HCT116 (cell line): Measurements from ENCODE around the gene SLC9A9. TPM values are rescaled to one million over a fixed set of nuclear protein-coding genes. Genes with fewer than 3 reads are reported as not detected.

Experiments used
- ATAC-seq: fragments of 200-7000 bp; cut with Tn5 transposase; 2 replicates; pipeline ENCODE4 v1.9.1; 2020; ENCODE audit warnings: mild to moderate bottlenecking, moderate library complexity
- BruUV-seq: library from RNA; stranded (reverse); fragments of 400-500 nt; replicated peaks from 2 replicates; lab custom pipeline; 2021; lab: Mats Ljungman, UMichigan
- CTCF ChIA-PET: fragments of 300-600 bp; sonication (Branson Sonifier 250); formaldehyde crosslinking; loops from one replicate; lab custom pipeline; 2021; ENCODE audit warnings: antibody characterized with exemption; lab: Charles Lee
- POLR2A ChIA-PET: fragments of 300-600, 350-600 bp; sonication (Branson Sonifier 250); formaldehyde crosslinking; loops from one replicate; lab custom pipeline; 2021; ENCODE audit warnings: antibody characterized with exemption; lab: Charles Lee
- RAD21 ChIA-PET, 2 experiments: fragments of 300-600 bp; sonication (Branson Sonifier 250); formaldehyde crosslinking; loops; one replicate each; lab custom pipeline; 2023; ENCODE audit warnings: low total read pairs in 2 of 2; ENCODE audit not compliant: uncharacterized antibody in 2 of 2, unreplicated experiment in 2 of 2, low non-redundant PET in 1 of 2; lab: Charles Lee
- DNase-seq: peaks from one replicate; pipeline ENCODE4 v3.0.0-alpha.2; 2010; ENCODE audit warnings: low read depth, low spot score
- H2AFZ ChIP-seq: fragments of 200-600 bp; shearing (Covaris generic), sonication (generic); 2 replicates; pipeline ENCODE4 v1.6.1; 2017; ENCODE audit warnings: low read depth, mixed run types, mixed read lengths, antibody characterized with exemption, low read length; ENCODE audit not compliant: poor library complexity, severe bottlenecking
- H3K27ac ChIP-seq: 2 replicates; pipeline ENCODE4 v1.5.1; 2012; ENCODE audit warnings: low read depth, low read length
- H3K27me3 ChIP-seq: fragments of 200-600 bp; sonication (generic); 2 replicates; pipeline ENCODE4 v1.6.1; 2016; ENCODE audit warnings: mixed run types, low read length, mixed read lengths; ENCODE audit not compliant: insufficient read depth
- H3K36me3 ChIP-seq, 2 experiments: fragments of 200-500 bp in 1 of 2; fragments of 200-600 bp in 1 of 2; sonication (Bioruptor generic) in 1 of 2; sonication (generic) in 1 of 2; 2 replicates each; pipeline versions ENCODE4 v1.5.1 to v1.6.1; 2014 to 2016; ENCODE audit warnings: low read length in 2 of 2, inconsistent platforms in 1 of 2, mixed read lengths in 1 of 2, mixed run types in 1 of 2; ENCODE audit not compliant: insufficient read depth in 2 of 2, control insufficient read depth in 1 of 2
- H3K4me1 ChIP-seq, 2 experiments: fragments of 200-600 bp in 1 of 2; sonication (generic) in 1 of 2; 2 replicates each; pipeline versions ENCODE4 v1.5.1 to v1.6.1; 2012 to 2017; ENCODE audit warnings: low read length in 2 of 2, inconsistent platforms in 1 of 2, mild to moderate bottlenecking in 1 of 2, mixed read lengths in 1 of 2, mixed run types in 1 of 2, moderate library complexity in 1 of 2; ENCODE audit not compliant: insufficient read depth in 2 of 2, control insufficient read depth in 1 of 2
- H3K4me2 ChIP-seq: fragments of 200-600 bp; sonication (generic); 2 replicates; pipeline ENCODE4 v1.6.1; 2017; ENCODE audit warnings: mixed run types, low read length, mixed read lengths
- H3K4me3 ChIP-seq, 2 experiments: fragments of 200-600 bp in 1 of 2; sonication (generic) in 1 of 2; replicated peaks in 1 of 2; 2 replicates each; pipeline ENCODE4 v1.5.1; 2011 to 2016; ENCODE audit warnings: low read length in 2 of 2, control low read depth in 1 of 2, low read depth in 1 of 2, mild to moderate bottlenecking in 1 of 2, mixed read lengths in 1 of 2, mixed run types in 1 of 2
- H3K79me2 ChIP-seq: fragments of 200-600 bp; sonication (generic); 2 replicates; pipeline ENCODE4 v1.6.1; 2017; ENCODE audit warnings: mild to moderate bottlenecking, mixed run types, low read length, moderate library complexity, mixed read lengths; ENCODE audit not compliant: insufficient read depth
- H3K9ac ChIP-seq: fragments of 200-600 bp; sonication (generic); 2 replicates; pipeline ENCODE4 v1.6.1; 2016; ENCODE audit warnings: low read length, mixed read lengths
- H3K9me2 ChIP-seq: fragments of 200-600 bp; sonication (generic), shearing (Covaris generic); 2 replicates; pipeline ENCODE4 v1.6.1; 2017; ENCODE audit warnings: mixed run types, mild to moderate bottlenecking, moderate library complexity; ENCODE audit not compliant: insufficient read depth
- H3K9me3 ChIP-seq, 2 experiments: fragments of 200-500 bp in 1 of 2; fragments of 200-600 bp in 1 of 2; sonication (Bioruptor generic) in 1 of 2; sonication (generic) in 1 of 2; 2 replicates each; pipeline ENCODE4 v1.6.1; 2014 to 2017; ENCODE audit warnings: low read length in 2 of 2, mixed read lengths in 2 of 2, inconsistent platforms in 1 of 2, low read depth in 1 of 2, mild to moderate bottlenecking in 1 of 2, mixed run types in 1 of 2, moderate library complexity in 1 of 2; ENCODE audit not compliant: control insufficient read depth in 1 of 2, insufficient read depth in 1 of 2
- H4K20me1 ChIP-seq: fragments of 200-600 bp; sonication (generic), shearing (Covaris generic); 2 replicates; pipeline ENCODE4 v1.6.1; 2017; ENCODE audit warnings: mixed run types, mild to moderate bottlenecking, moderate library complexity; ENCODE audit not compliant: insufficient read depth
- CBX3 ChIP-seq: IDR thresholded peaks from 2 replicates; pipeline ENCODE4 v1.6.1; 2012; ENCODE audit warnings: low read depth
- CEBPB ChIP-seq: IDR thresholded peaks from 2 replicates; pipeline ENCODE4 v1.6.1; 2012; ENCODE audit warnings: low read depth
- ELF1 ChIP-seq: IDR thresholded peaks from 2 replicates; pipeline ENCODE4 v1.6.1; 2012; ENCODE audit warnings: low read depth, borderline replicate concordance
- EZH2 ChIP-seq: fragments of 200-600 bp; sonication (generic); IDR thresholded peaks from 2 replicates; pipeline ENCODE4 v1.6.1; 2017; ENCODE audit warnings: antibody characterized with exemption, mixed run types
- EZH2phosphoT487 ChIP-seq: fragments of 200-600 bp; IDR thresholded peaks from 2 replicates; pipeline ENCODE4 v1.6.1; 2018; ENCODE audit warnings: antibody characterized with exemption, borderline replicate concordance
- JUND ChIP-seq: IDR thresholded peaks from 2 replicates; pipeline ENCODE4 v1.6.1; 2012
- POLR2A ChIP-seq: IDR thresholded peaks from 2 replicates; pipeline ENCODE4 v1.7.0; 2011; ENCODE audit warnings: borderline replicate concordance; ENCODE audit not compliant: insufficient read depth, insufficient read length; ENCODE audit errors: extremely low read depth
- RAD21 ChIP-seq: IDR thresholded peaks from 2 replicates; pipeline ENCODE4 v1.6.1; 2012; ENCODE audit warnings: low read depth, mild to moderate bottlenecking
- SIN3A ChIP-seq: IDR thresholded peaks from 2 replicates; pipeline ENCODE4 v1.6.1; 2012; ENCODE audit warnings: low read depth
- SP1 ChIP-seq: IDR thresholded peaks from 2 replicates; pipeline ENCODE4 v1.6.1; 2012; ENCODE audit warnings: low read depth
- TCF7L2 ChIP-seq: IDR thresholded peaks from 2 replicates; pipeline ENCODE4 v1.7.0; 2011; ENCODE audit warnings: borderline replicate concordance, inconsistent platforms; ENCODE audit not compliant: insufficient read depth, insufficient read length; ENCODE audit errors: extremely low read depth
- YY1 ChIP-seq: IDR thresholded peaks from 2 replicates; pipeline ENCODE4 v1.6.1; 2011; ENCODE audit warnings: low read length, low read depth, moderate library complexity, mild to moderate bottlenecking; ENCODE audit not compliant: insufficient replicate concordance; ENCODE audit errors: extremely low read depth
- ZFX ChIP-seq: fragments of 450-650 bp; IDR thresholded peaks from 2 replicates; pipeline ENCODE4 v1.6.1; 2017
- ZNF274 ChIP-seq: fragments of 200-500 bp; sonication (Bioruptor generic); IDR thresholded peaks from 2 replicates; pipeline ENCODE4 v1.6.1; 2014; ENCODE audit warnings: mild to moderate bottlenecking, low read depth, low read length, inconsistent platforms
- intact Hi-C: fragments of 100-400 bp; cut with micrococcal nuclease; formaldehyde crosslinking; loops from 2 replicates; pipeline ENCODE4 v1.10.0; 2022
- total RNA-seq: library from RNA; stranded (reverse); gene quantifications from one replicate; pipeline ENCODE4 v1.2.1, GENCODE V29; 2021; ENCODE audit not compliant: unreplicated experiment
- TF ChIP-seq, protein P1 (sequence below): IDR thresholded peaks from 2 replicates; pipeline ENCODE4 v1.6.1; 2011; ENCODE audit warnings: mild to moderate bottlenecking, low read length, moderate library complexity; ENCODE audit not compliant: insufficient replicate concordance; ENCODE audit errors: extremely low read depth
- TF ChIP-seq, protein P2 (sequence below), 3 experiments: fragments of 200-600 bp in 1 of 3; sonication (generic) in 1 of 3; IDR thresholded peaks in 2 of 3; conservative IDR thresholded peaks in 1 of 3; 2 replicates each; pipeline ENCODE4 v1.5.1; 2012 to 2017; ENCODE audit warnings: low read depth in 2 of 3, low read length in 2 of 3, antibody characterized with exemption in 1 of 3, borderline replicate concordance in 1 of 3, control low read depth in 1 of 3, mild to moderate bottlenecking in 1 of 3, mixed read lengths in 1 of 3, mixed run types in 1 of 3, moderate library complexity in 1 of 3; ENCODE audit not compliant: insufficient read depth in 1 of 3
- TF ChIP-seq, protein P3 (sequence below): IDR thresholded peaks from 2 replicates; pipeline ENCODE4 v1.6.1; 2012; ENCODE audit warnings: low read depth
- TF ChIP-seq, protein P4 (sequence below): IDR thresholded peaks from 2 replicates; pipeline ENCODE4 v1.6.1; 2012

Gene SLC9A9
- total RNA-seq, 1 experiment from 2014 or later, result 0.20 TPM

DNA sequence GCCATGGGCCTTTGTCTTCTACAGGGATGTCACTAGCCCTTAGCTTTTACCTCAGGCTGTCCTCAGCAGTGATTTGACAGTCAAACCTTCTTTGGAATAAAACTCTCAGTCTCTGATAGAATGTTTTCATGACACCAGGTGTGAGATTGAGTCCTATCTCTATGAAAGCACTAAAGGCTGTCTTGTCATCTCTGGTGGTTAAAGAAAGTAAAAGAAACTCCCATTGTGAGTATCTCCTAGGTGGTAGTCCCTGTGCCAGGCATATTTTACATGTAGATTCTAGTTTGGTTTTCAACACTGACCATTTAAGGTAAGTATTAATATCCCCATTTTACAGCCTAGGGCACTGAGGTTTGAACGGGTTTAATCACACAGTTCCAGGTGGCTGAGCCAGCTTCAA is 368.5 kb downstream of the SLC9A9 start:
- H3K36me3 ChIP-seq, result no peaks in the 10 kb centered on the region
- no peaks in the 10 kb centered on the region for H3K9me3 ChIP-seq
- no peak overlapping the region for H3K4me2 ChIP-seq
- intact Hi-C loops, result no loop called here
- TF ChIP-seq, protein P1, sequence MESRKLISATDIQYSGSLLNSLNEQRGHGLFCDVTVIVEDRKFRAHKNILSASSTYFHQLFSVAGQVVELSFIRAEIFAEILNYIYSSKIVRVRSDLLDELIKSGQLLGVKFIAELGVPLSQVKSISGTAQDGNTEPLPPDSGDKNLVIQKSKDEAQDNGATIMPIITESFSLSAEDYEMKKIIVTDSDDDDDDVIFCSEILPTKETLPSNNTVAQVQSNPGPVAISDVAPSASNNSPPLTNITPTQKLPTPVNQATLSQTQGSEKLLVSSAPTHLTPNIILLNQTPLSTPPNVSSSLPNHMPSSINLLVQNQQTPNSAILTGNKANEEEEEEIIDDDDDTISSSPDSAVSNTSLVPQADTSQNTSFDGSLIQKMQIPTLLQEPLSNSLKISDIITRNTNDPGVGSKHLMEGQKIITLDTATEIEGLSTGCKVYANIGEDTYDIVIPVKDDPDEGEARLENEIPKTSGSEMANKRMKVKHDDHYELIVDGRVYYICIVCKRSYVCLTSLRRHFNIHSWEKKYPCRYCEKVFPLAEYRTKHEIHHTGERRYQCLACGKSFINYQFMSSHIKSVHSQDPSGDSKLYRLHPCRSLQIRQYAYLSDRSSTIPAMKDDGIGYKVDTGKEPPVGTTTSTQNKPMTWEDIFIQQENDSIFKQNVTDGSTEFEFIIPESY, result no peak
- no peak for TF ChIP-seq ELF1
- TF ChIP-seq, protein P2, sequence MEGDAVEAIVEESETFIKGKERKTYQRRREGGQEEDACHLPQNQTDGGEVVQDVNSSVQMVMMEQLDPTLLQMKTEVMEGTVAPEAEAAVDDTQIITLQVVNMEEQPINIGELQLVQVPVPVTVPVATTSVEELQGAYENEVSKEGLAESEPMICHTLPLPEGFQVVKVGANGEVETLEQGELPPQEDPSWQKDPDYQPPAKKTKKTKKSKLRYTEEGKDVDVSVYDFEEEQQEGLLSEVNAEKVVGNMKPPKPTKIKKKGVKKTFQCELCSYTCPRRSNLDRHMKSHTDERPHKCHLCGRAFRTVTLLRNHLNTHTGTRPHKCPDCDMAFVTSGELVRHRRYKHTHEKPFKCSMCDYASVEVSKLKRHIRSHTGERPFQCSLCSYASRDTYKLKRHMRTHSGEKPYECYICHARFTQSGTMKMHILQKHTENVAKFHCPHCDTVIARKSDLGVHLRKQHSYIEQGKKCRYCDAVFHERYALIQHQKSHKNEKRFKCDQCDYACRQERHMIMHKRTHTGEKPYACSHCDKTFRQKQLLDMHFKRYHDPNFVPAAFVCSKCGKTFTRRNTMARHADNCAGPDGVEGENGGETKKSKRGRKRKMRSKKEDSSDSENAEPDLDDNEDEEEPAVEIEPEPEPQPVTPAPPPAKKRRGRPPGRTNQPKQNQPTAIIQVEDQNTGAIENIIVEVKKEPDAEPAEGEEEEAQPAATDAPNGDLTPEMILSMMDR (IDR thresholded peaks at IDR 0.05 in 2 of 3, conservative IDR thresholded peaks at IDR 0.05 in 1 of 3; ENCODE audit: borderline replicate concordance in 1 of 3, insufficient read depth in 1 of 3, low read depth in 2 of 3, low read length in 2 of 3), result no peak
- TF ChIP-seq SP1, result no peak
- TF ChIP-seq ZFX, result no peak
- TF ChIP-seq CEBPB, result no peak
- TF ChIP-seq, protein P3, sequence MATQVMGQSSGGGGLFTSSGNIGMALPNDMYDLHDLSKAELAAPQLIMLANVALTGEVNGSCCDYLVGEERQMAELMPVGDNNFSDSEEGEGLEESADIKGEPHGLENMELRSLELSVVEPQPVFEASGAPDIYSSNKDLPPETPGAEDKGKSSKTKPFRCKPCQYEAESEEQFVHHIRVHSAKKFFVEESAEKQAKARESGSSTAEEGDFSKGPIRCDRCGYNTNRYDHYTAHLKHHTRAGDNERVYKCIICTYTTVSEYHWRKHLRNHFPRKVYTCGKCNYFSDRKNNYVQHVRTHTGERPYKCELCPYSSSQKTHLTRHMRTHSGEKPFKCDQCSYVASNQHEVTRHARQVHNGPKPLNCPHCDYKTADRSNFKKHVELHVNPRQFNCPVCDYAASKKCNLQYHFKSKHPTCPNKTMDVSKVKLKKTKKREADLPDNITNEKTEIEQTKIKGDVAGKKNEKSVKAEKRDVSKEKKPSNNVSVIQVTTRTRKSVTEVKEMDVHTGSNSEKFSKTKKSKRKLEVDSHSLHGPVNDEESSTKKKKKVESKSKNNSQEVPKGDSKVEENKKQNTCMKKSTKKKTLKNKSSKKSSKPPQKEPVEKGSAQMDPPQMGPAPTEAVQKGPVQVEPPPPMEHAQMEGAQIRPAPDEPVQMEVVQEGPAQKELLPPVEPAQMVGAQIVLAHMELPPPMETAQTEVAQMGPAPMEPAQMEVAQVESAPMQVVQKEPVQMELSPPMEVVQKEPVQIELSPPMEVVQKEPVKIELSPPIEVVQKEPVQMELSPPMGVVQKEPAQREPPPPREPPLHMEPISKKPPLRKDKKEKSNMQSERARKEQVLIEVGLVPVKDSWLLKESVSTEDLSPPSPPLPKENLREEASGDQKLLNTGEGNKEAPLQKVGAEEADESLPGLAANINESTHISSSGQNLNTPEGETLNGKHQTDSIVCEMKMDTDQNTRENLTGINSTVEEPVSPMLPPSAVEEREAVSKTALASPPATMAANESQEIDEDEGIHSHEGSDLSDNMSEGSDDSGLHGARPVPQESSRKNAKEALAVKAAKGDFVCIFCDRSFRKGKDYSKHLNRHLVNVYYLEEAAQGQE, result no peak
- no peak for TF ChIP-seq SIN3A
- no peak for TF ChIP-seq POLR2A
- TF ChIP-seq, protein P4, sequence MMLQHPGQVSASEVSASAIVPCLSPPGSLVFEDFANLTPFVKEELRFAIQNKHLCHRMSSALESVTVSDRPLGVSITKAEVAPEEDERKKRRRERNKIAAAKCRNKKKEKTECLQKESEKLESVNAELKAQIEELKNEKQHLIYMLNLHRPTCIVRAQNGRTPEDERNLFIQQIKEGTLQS, result no peak
- TF ChIP-seq YY1, result no peak
- no peak for TF ChIP-seq ZNF274
- no peak for TF ChIP-seq JUND
- no peak for TF ChIP-seq TCF7L2
- TF ChIP-seq EZH2, result no peak
- TF ChIP-seq CBX3, result no peak
- no peak for TF ChIP-seq EZH2phosphoT487
- no peak for TF ChIP-seq RAD21
- CTCF ChIA-PET, result no interaction called here
- DNase-seq (no peak), ATAC-seq (no peak)
- POLR2A ChIA-PET, result no interaction called here
- no peak overlapping the region for H3K9ac ChIP-seq
- no peaks in the 10 kb centered on the region for H4K20me1 ChIP-seq
- H3K27ac ChIP-seq, result no peak overlapping the region
- no peak overlapping the region for H2AFZ ChIP-seq
- no peaks in the 10 kb centered on the region for H3K4me1 ChIP-seq
- RAD21 ChIA-PET, result no interaction called here
- H3K79me2 ChIP-seq, result no peaks in the 10 kb centered on the region
- H3K9me2 ChIP-seq, result no peaks in the 10 kb centered on the region
- no TSS peak for BruUV-seq
- H3K4me3 ChIP-seq, result no peak overlapping the region
- no peaks in the 10 kb centered on the region for H3K27me3 ChIP-seq
